Subcutaneous abdominal adipose tissue (tissue), 5 donors: Measurements from ENCODE around the gene UBAP1.
A peak's percentile ranks its signal among the peaks of the same experiment; 100 is the strongest.
"Not testable (repeated sequence)": the region's sequence is repeated elsewhere in the genome, so short reads cannot be mapped to it uniquely, and the experiment has no call there.

ENCODE experiments used
- H3K27ac ChIP-seq: one replicate; pipeline ENCODE4 v1.7.0; 2013; ENCODE audit warnings: low read depth, mild to moderate bottlenecking, inconsistent platforms, low read length, moderate library complexity
- H3K27me3 ChIP-seq, 5 donors: one replicate each; pipeline ENCODE4 v1.7.0; 2013; ENCODE audit warnings: low read length in 5 of 5, inconsistent platforms in 1 of 5; ENCODE audit not compliant: control insufficient read depth in 5 of 5, insufficient read depth in 4 of 5
- H3K36me3 ChIP-seq, 5 donors: one replicate each; pipeline ENCODE4 v1.7.0; 2013; ENCODE audit warnings: low read length in 5 of 5; ENCODE audit not compliant: control insufficient read depth in 5 of 5, insufficient read depth in 5 of 5
- H3K4me1 ChIP-seq, 5 donors: one replicate each; pipeline ENCODE4 v1.7.0; 2013; ENCODE audit warnings: low read length in 5 of 5, mild to moderate bottlenecking in 3 of 5, moderate library complexity in 1 of 5; ENCODE audit not compliant: control insufficient read depth in 5 of 5, insufficient read depth in 5 of 5
- H3K4me3 ChIP-seq, 5 donors: one replicate each; pipeline ENCODE4 v1.7.0; 2013; ENCODE audit warnings: low read length in 5 of 5, low read depth in 1 of 5
- H3K9ac ChIP-seq, 5 donors: one replicate each; pipeline ENCODE4 v1.7.0; 2013; ENCODE audit warnings: low read length in 5 of 5, mild to moderate bottlenecking in 4 of 5, moderate library complexity in 3 of 5
- H3K9me3 ChIP-seq, 5 donors: one replicate each; pipeline ENCODE4 v1.7.0; 2013; ENCODE audit warnings: low read length in 5 of 5; ENCODE audit not compliant: control insufficient read depth in 5 of 5
- donor health status: healthy.
- donor health status: healthy.
- donor health status: healthy.
- donor health status: healthy.
- donor health status: healthy.

UBAP1 gene

GRCh38 chr9:34200092-34200491 is 21.2 kb downstream of the UBAP1 start:
- H3K27ac ChIP-seq: peak overlapping the region; percentile 29
- no peak overlapping the region for H3K9ac ChIP-seq
- peaks cover 3 to 35% (median 30%) of the 10 kb centered on the region in 5 donors for H3K4me1 ChIP-seq

GRCh38 chr9:34203275-34203991 is 24.6 kb downstream of the UBAP1 start:
- Histone ChIP-seq H3K4me1 (peaks cover 3 to 41% (median 27%) of the 10 kb centered on the region in 5 donors), H3K4me3 (no peak overlapping the region), H3K9ac (peak overlapping the region in 1 of 5 donors; percentile 64), H3K27me3 (no peaks in the 10 kb centered on the region), H3K36me3 (peaks cover 0 to 9% (median 8%) of the 10 kb centered on the region in 5 donors), H3K27ac (peak overlapping the region; percentile 73), H3K9me3 (no peaks in the 10 kb centered on the region)

More at GRCh38 chr9:34200092-34200491, 21.2 kb downstream of the UBAP1 start:
- H3K36me3 ChIP-seq: peaks cover 0 to 12% (median 10%) of the 10 kb centered on the region in 5 donors
- no peaks in the 10 kb centered on the region for H3K27me3 ChIP-seq
- no peak overlapping the region for H3K4me3 ChIP-seq
- H3K9me3 ChIP-seq: no peaks in the 10 kb centered on the region

- H3K9ac ChIP-seq: peak overlapping the region in 1 of 5 donors; percentile 64
- no peaks in the 10 kb centered on the region for H3K9me3 ChIP-seq
- peaks cover 0 to 9% (median 8%) of the 10 kb centered on the region in 5 donors for H3K36me3 ChIP-seq
- no peaks in the 10 kb centered on the region for H3K27me3 ChIP-seq
- peak overlapping the region; percentile 73 for H3K27ac ChIP-seq
- peaks cover 3 to 40% (median 25%) of the 10 kb centered on the region in 5 donors for H3K4me1 ChIP-seq
- H3K4me3 ChIP-seq: no peak overlapping the region
These were observed 25.3 kb downstream of the UBAP1 start for GRCh38 chr9:34203992-34204635.

- H3K27me3 ChIP-seq: no peaks in the 10 kb centered on the region
- H3K4me3 ChIP-seq: no peak overlapping the region
- peaks cover 0 to 9% (median 8%) of the 10 kb centered on the region in 5 donors for H3K36me3 ChIP-seq
- H3K4me1 ChIP-seq: peaks cover 3 to 36% (median 23%) of the 10 kb centered on the region in 5 donors
- H3K27ac ChIP-seq: peak overlapping the region; percentile 73
- H3K9ac ChIP-seq: no peak overlapping the region
- no peaks in the 10 kb centered on the region for H3K9me3 ChIP-seq
These were observed 26.3 kb downstream of the UBAP1 start for GRCh38 chr9:34205102-34205501.

GRCh38 chr9:34206561-34206960 is 27.7 kb downstream of the UBAP1 start:
- Histone ChIP-seq H3K9me3 (no peaks in the 10 kb centered on the region), H3K27me3 (no peaks in the 10 kb centered on the region), H3K9ac (no peak overlapping the region), H3K4me1 (peaks cover 3 to 32% (median 21%) of the 10 kb centered on the region in 5 donors), H3K4me3 (no peak overlapping the region), H3K27ac (no peak overlapping the region), H3K36me3 (peaks cover 0 to 5% (median 4%) of the 10 kb centered on the region in 5 donors)

- Histone ChIP-seq H3K4me1 (peaks cover 0 to 7% (median 0%) of the 10 kb centered on the region in 5 donors), H3K9me3 (no peaks in the 10 kb centered on the region), H3K4me3 (no peak overlapping the region), H3K36me3 (no peaks in the 10 kb centered on the region), H3K9ac (no peak overlapping the region), H3K27ac (no peak overlapping the region), H3K27me3 (no peaks in the 10 kb centered on the region)
These were observed 32.6 kb downstream of the UBAP1 start for GRCh38 chr9:34211395-34211794.

GRCh38 chr9:34214354-34215000 is 35.6 kb downstream of the UBAP1 start:
- H3K27ac ChIP-seq, H3K4me1 ChIP-seq, H3K4me3 ChIP-seq, H3K9me3 ChIP-seq, H3K36me3 ChIP-seq, H3K9ac ChIP-seq, H3K27me3 ChIP-seq: not testable (repeated sequence)

GRCh38 chr9:34216325-34216724 is 37.5 kb downstream of the UBAP1 start:
- Histone ChIP-seq H3K4me1 (no peaks in the 10 kb centered on the region), H3K27ac (no peak overlapping the region), H3K36me3 (no peaks in the 10 kb centered on the region)

GRCh38 chr9:34217015-34217414 is 38.2 kb downstream of the UBAP1 start:
- not testable (repeated sequence) for H3K27me3 ChIP-seq, H3K9me3 ChIP-seq, H3K36me3 ChIP-seq, H3K4me3 ChIP-seq, H3K27ac ChIP-seq, H3K9ac ChIP-seq, H3K4me1 ChIP-seq

More at GRCh38 chr9:34216325-34216724, 37.5 kb downstream of the UBAP1 start:
- Histone ChIP-seq H3K9me3 (no peaks in the 10 kb centered on the region), H3K9ac (no peak overlapping the region), H3K4me3 (no peak overlapping the region), H3K27me3 (no peaks in the 10 kb centered on the region)

GRCh38 chr9:34218446-34218845 is 39.6 kb downstream of the UBAP1 start:
- peaks cover 0 to 3% (median 0%) of the 10 kb centered on the region in 5 donors for H3K4me1 ChIP-seq
- H3K9ac ChIP-seq: no peak overlapping the region
- H3K27me3 ChIP-seq: no peaks in the 10 kb centered on the region
- H3K27ac ChIP-seq: no peak overlapping the region
- H3K36me3 ChIP-seq: peaks cover 0 to 3% (median 0%) of the 10 kb centered on the region in 5 donors
- H3K4me3 ChIP-seq: no peak overlapping the region
- no peaks in the 10 kb centered on the region for H3K9me3 ChIP-seq
